Ammon's horn (tissue), 1 donor: Measurements from ENCODE around the gene CRADD.
"Not testable (repeated sequence)": the region's sequence is repeated elsewhere in the genome, so short reads cannot be mapped to it uniquely, and the experiment has no call there.

Experiments
- DNase-seq: peaks from one replicate; pipeline ENCODE4 v3.0.0-alpha.2; 2016; ENCODE audit warnings: low spot score

CRADD gene

DNA sequence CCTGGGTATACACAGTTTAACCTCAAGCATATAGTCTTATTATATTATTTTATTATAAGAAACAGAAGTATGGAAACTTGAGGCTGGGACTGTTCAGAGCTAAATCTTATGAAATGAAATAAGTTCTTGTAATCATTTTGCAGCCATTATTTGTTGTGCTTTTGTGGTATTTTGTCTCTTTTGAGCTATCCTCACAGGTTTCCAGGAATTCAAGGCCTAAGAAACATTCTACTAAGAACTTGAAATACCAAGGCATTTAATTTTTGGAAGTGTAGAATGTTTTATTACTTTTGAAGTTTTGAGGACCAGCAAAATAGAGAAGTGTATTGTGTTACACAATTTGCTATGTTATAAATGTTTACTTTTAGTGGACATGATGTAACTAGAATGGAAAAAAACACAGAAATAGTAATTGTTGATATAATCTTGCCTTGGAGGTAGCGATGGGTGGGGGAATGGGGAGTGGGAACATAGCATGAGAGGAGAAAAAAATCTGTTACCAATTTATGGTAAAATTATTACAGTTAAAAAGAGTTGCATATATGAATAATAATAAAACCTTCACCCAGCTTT lies 81.7 kb downstream of the CRADD start:
- DNase-seq, result no peak

DNA sequence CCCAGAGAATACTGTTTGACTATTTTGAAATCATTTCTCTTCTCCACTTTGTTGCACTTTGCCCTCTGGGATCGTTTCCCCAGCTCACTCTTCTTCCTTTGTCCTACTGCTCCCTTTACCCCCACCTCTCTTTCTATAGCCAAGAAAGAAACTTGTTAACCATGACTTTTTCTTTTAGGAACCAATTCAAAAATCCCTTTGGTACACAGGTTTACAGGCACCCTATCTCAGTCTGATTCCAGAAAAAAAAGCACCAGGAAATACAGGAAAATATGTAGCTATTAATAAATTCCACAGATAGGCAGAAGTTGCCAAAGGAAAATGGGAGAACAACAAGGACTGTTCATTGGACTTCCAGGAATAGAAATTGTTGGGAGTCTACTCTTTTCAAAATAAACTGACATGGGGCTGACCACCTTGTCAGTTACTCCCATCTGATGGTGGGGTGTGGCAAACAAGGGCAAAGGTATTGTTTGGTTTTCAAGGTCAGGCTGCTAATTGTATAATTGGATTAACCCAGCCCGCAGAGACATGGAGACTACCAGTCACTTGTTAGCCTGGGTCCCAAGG lies 82.4 kb downstream of the CRADD start:
- no peak for DNase-seq

DNA sequence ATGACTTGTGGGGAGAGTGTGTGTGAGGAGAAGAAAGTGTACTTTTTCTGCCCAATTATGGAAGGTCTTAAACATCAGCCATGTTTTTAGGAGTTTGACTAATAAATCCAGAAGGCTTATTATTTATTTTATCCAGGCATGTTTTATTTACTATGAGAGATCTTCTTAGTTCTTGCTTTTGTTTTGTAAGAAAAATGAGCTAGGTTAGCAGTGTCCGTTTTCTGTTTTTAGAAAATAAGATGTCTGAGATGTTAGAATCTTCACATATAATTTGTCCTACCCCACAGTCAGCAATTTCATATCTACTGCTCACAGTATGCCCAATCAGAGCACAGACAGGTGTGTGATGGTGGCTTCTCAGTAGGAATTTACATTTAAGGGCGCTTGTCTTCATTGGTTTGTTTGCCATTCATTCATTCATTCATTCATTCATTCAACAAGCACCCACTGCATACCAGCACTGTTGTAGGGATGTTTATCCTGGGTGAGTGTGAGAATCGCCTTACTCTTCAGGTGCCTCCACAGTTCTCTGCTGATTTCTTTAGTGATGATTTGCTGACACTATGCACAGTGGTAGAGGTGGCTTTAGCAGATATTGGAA lies 83.2 kb downstream of the CRADD start:
- DNase-seq, result no peak

DNA sequence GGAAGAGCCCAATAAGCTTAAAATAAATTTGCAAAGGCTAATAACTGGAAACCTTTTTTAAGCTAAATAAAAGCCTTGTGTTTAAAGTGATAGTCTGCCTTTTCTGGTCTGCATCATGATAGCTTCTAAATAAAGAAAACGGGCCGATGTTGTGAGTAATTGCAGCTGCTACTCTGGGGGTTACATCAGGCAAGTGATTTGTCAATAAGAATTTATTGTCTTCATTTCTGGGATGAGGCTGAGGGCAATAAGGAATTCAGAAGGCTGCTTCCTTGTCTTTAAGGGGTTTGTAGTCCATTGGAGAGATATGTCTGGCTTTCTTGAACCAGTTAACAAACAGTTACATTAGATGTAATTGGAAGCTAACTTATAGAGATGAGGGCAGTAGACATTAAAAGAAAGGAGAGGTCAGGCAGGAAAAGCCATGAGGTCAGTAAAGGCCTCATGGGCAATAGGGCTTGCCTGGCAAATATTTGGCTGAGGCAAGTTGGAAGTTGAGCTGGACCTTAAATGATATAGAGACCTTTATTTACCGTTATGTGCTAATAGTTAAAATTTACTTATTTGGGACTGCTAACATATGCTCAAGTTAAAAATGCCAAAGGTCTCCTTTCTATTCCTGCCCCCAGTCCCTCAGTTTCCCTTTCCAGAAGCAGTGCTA lies 85.0 kb downstream of the CRADD start:
- no peak for DNase-seq

DNA sequence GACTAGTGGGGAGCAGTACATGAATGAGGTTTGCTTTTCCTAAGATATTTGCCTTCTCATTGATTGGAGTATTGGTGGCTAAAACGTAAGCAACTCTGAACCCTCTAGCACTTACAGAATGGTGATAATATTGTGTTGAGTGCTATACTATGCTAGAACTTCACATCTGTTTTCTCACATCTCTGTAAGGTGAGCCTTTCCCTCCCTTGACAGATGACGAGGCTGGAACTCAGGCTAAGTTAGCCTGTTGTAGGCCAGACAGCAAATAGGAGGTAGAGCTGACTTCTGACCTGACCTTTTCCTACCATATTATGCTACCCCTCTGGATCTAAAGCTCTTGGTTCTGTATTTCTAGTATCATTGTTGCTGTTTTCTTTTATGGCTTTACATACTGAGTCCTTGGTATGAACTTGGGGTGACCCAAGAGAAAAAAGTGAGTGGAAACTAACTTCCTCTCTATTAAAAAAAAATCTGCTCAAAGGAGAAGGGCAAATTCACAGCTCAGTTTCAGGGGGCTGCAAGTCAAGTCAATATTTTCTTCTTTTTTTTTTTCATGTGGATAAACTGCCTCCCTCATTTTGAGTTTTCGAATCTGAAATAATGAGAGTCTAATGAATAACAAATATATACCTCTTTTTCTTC lies 85.9 kb downstream of the CRADD start:
- no peak for DNase-seq

DNA sequence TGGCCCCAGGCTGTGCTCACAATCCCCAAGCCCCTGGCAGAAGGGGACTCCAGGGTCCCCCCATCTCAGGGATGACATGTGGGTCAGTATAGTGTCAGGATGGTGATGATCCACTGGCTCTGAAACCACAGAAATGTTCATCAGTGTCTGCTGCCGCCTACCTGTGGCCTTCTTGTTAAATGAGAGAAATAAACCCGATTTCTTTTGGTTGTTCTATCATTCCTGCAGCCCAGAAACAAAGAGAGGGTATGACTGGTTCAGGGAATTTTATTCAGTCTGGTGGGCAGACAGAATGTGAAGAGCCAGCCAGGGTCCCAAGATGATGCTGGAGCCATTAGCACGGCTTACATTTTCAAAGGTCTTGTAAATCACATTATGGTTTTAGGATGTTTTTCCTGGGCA lies 86.6 kb downstream of the CRADD start:
- DNase-seq, result no peak

DNA sequence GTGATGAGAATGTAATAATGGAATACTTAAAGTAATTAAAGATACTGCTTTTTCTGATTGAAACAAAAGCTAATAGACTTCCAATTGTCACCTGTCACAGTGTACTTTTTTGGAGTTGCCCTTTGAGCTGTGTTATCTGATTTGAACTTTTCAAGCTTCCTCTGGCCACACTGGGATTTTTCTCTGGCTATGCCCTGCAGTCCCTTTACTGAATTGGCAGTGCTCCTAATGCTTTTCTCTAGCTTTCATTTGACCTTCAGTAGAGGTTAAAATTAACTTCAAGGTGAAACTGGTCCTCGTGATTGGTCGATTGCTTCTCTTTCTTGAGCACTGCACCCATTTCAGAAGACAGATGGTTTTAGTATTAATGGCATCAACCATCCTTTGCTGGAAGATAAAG lies 89.2 kb downstream of the CRADD start:
- DNase-seq, result no peak

DNA sequence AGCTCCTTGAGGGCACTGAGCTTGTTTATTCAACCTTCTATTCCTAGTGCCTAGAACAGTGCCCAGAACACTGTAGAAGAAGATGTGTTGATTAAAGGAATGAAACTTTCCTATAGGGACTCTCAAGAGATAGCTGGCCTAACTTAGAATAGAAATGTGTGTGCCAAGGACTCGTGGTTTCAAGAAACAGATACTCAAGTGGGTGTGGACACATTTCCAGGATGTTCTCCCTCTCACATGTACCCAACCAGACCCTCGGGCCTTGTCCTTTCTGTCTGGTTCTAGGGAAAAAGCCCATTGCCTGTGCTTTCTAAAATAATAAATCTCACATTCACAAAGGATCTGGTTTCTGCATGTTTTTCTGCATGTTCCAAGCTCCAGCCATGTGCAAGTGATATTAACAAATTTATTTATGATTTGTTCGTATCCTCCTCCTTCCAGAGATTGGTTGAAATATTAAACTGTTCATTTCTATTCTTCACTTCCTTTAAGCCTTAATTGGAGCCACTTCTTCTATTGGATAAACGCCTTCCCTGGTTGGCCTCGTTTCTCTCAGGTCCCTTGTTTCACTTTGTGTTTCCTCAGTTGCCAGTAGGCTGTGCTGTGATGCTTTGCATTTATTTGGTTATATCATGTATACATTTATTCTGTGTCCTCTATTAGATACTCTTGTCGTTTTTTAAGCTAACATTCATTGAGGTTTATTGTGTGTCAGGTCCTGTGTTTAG lies 89.8 kb downstream of the CRADD start:
- peak; percentile 74 for DNase-seq

DNA sequence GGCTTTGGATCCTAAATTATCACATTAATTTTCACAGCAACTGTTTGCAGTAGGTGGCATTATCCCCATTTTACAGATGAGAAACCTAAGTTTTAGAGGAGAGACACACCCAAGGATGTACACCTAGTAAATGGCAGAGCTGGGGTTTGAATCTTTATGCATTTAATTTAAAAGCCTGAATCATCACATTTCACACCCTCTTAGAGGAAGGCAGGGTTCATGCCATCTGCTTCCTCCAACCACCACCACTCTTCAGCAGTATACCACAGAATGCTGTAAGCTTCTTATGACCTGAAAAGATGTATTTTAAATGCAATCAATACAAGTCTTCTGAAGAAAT lies 90.3 kb downstream of the CRADD start:
- DNase-seq, result no peak

DNA sequence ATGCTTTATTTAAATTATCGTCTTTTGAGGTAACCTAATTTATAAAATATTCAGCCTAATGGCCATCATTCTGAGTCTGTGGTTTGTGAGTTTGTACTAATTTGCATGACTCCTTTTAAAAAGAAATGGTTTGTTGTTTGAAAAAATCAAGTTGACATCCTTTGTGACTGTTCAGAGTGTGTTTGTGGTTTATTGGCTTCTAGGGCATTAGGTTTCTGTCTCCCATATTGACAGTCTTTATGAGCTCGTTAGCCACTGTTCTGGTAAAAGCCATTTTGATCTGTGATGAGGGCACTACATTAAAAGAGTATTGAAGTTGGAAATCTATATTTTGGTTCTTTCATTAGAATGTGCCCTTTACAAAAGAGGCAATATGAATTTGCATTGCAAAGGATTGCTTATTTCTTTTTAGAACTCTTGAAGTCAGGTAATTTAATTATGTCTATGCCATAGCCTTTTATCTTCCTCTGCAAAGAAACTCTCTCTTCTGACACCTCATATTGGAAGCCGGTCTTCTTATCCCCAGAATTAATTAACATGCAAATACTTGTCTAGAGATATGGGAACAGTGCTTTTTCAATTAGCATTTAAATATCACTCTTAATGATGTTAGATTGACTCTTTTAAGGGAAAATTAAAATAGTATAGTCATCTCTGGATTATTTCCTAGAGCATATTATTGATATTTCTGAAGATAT lies 95.0 kb downstream of the CRADD start:
- no peak for DNase-seq

DNA sequence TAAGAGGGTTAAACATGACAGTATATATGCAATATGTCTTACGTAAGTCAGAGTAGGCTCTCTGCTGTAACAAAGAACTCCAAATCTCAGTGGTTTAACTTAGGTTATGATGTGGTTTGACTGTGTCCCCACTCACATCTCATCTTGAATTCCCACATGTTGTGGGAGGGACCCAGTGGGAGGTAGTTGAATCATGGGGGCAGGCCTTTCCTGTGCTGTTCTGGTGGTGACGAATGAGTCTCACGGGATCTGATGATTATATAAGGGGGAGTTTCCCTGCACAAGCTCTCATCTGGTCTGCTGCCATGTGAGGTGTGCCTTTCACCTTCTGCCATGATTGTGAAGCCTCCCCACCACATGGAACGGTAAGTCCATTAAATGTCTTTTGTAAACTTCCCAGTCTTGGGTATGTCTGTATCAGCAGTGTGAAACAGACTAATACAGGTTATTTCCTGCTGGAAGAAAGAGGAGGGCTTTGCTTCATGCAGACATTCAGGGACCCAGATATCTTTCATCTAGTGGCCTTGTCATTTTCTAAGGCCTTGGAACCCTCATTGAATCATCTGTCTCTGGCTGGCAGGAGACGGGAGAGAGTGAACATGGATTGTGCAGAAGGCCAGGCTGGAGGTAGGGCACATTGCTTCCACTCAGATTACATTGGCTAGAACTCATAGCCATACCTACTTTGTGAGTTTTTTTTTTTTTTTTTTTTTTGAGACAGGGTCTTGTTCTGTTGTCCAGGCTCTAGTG lies 96.1 kb downstream of the CRADD start:
- DNase-seq, result no peak

DNA sequence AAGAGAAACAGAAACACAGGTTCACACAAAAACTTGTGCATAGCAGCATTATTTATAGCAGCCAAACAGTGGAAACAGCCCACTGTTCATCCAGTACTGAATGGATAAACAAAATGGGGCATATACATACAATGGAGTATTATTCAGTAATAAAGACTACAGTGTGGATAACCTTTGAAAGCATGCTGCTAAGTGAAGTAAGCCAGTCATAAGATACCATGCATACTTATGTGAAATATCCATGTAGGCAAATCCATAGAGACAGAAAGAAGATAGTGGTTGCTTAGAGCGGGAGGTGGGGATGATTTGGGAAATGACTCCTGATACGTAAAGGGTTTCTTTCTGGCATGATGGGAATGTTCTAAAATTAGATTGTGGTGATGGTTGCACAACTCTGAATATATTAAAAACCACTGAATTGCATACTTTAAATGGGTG lies 99.4 kb downstream of the CRADD start:
- DNase-seq, result peak; percentile 63

DNA sequence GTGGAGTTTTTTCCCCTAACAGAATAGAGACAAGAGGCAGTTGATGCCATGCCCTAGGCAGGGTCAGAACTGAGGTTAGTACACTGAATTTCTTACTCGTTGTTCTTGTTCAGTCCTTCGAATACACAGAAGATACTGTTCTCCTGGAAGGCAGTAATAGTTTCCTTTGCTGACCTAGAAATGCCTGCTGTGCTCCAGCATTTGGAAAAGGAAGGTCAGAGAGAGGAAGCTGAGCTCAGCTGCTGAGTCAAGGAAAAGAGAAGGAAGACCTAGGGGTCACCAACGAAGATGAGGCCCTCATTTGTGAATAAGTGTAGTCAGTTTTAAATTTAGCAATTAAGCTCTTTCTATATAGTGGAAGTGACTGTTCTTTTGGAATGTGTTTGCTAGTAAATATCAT lies 100.1 kb downstream of the CRADD start:
- peak; percentile 42 for DNase-seq

DNA sequence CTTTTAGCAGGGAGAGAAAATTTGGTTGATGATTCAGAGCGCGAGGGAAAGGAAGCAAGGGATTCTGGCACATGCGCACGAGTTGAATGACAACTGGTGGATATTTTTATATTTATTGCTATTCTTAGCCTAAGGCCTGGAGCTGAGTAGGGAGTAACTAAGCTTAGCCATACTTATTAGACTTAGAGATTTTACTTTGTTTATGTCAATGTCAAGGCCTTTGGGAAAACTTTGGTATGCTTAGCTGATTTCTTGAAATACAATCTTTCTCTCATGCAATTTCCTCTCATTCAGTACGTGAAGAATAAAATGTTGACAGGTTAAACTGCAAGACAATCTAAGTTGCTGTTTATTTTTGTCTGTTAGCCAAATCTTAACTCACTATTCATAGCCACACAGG lies 101.1 kb downstream of the CRADD start:
- peak; percentile 43 for DNase-seq

DNA sequence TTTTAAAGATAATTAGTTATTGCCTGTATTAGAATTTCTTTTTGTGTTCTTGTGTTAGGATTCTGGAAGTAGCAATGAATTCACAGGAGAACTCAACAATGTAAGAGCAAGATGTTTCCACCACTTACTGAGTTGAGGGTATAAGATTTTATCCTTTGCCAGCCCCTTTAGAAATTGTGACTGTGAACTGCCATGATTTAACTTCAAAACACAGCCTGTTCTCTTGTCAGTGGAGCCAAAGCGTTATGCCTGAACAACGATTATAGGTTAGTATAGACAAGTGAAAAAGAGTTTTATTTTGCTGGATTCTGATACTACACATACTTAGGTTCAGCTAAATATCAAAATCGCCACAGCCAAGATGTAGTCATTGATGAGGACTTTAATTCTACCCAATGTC lies 101.6 kb downstream of the CRADD start:
- DNase-seq, result no peak

DNA sequence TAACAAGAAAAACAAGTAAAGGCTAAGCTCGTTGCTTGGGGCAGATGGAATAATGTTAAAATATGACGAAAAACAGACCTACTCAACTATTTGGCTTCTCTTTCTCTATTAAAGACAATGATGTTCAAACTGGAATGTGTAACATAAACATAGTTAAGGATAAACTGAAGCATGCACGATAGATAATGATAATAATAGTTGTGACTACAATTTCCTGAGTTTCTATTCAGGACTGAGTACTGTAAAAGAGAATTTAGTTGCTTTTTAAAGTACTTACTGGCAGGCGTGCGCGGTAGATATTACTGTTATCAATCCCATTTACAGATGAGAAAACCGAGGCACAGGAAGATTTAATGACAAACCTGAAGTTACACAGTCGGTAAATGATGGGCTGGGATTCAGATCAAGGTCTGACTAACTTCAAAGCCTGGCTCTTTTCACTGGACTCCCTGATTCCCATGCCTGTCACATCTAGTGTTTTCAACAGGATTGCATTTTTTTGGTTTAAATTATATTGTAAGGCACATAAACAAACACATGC lies 103.0 kb downstream of the CRADD start:
- DNase-seq, result no peak

DNA sequence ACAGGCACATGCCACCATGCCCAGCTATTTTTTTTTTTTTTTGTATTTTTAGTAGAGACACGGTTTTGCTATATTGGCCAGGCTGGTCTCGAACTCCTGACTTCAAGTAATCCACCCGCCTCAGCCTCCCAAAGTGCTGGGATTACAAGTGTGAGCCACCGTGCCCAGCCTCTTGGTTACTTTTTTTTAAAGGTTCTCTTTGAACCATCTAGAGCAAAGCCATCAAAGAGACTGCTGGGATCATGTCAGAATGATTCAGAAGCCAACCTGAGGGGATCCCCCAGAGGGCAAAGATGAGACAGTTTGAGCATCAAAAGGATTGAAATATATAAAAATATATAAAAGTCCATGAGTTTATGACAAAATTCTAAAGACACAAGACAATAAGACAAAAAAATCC lies 103.7 kb downstream of the CRADD start:
- not testable (repeated sequence) for DNase-seq

DNA sequence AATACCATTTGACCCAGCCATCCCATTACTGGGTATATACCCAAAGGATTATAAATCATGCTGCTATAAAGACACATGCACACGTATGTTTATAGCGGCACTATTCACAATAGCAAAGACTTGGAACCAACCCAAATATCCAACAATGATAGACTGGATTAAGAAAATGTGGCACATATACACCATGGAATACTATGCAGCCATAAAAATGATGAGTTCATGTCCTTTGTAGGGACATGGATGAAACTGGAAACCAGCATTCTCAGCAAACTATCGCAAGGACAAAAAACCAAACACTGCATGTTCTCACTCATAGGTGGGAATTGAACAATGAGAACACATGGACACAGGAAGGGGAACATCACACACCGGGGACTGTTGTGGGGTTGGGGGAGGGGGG lies 104.8 kb downstream of the CRADD start:
- DNase-seq, result not testable (repeated sequence)

DNA sequence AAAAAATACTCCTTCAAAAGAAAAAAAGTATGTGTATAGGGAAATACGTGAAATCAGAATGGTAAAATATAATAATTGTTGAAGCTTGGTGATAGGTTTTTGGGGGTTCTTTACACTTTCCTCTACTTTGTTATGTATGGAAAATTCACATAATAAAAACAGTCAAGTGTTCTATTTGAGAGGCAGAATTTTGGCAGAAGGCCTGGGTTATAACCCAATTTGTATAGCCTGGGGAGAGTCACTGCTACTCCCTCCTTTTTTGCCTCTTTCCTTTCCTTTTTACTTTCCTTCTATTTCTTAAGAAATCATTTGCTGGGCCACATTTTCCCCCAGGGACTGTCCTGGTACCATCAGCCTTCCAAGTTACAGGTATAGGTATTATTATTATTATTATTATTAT lies 105.7 kb downstream of the CRADD start:
- no peak for DNase-seq

DNA sequence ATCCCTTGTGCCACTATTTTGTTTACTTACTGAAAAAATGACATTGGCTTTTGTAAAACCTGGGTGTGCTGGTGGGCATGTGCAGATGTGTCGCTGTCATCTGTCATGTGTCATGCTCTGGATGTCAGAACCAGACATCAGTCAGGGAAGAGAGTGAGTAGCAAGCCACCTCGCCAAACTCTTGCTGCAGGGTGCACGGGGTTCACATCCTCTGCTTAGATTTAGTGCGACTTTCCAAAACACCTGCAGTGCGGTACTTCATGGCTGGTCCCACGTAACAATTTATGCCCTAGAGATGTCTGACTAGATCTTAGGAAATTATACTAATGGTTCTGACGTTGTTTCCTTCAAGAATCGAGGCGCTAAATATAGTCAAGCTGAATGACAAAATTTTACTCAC lies 106.7 kb downstream of the CRADD start:
- no peak for DNase-seq
